H9 (cell line): ENCODE measurements around the gene SNX1. TPM values are rescaled to one million over a fixed set of nuclear protein-coding genes. Genes with fewer than 3 reads are reported as not detected.

ENCODE experiments used
- DNase-seq: peaks from one replicate; pipeline ENCODE4 v3.0.0-alpha.2; 2017
- H2AFZ ChIP-seq: one replicate; pipeline ENCODE4 v1.6.1; 2013; ENCODE audit warnings: mild to moderate bottlenecking, low read length, control low read depth, moderate library complexity
- H2AK5ac ChIP-seq: 2 replicates; pipeline ENCODE4 v1.6.1; 2013; ENCODE audit warnings: low read length, control low read depth, mixed read lengths; ENCODE audit not compliant: insufficient read length
- H2BK120ac ChIP-seq: one replicate; pipeline ENCODE4 v1.6.1; 2013; ENCODE audit warnings: low read depth, mild to moderate bottlenecking, low read length, control low read depth, inconsistent platforms; ENCODE audit not compliant: poor library complexity, severe bottlenecking
- H2BK12ac ChIP-seq: 2 replicates; pipeline ENCODE4 v1.6.1; 2013; ENCODE audit warnings: low read length, control low read depth, mixed read lengths, low read depth; ENCODE audit not compliant: insufficient read length
- H2BK15ac ChIP-seq: 2 replicates; pipeline ENCODE4 v1.6.1; 2013; ENCODE audit warnings: low read depth, low read length, control low read depth
- H2BK20ac ChIP-seq: one replicate; pipeline ENCODE4 v1.6.1; 2013; ENCODE audit warnings: low read depth, mild to moderate bottlenecking, low read length, control low read depth, inconsistent platforms; ENCODE audit not compliant: poor library complexity, severe bottlenecking
- H2BK5ac ChIP-seq: 2 replicates; pipeline ENCODE4 v1.6.1; 2013; ENCODE audit warnings: low read length, control low read depth, mixed read lengths; ENCODE audit not compliant: insufficient read length
- H3K14ac ChIP-seq: 2 replicates; pipeline ENCODE4 v1.6.1; 2013; ENCODE audit warnings: low read length, control low read depth; ENCODE audit not compliant: insufficient read depth
- H3K18ac ChIP-seq: 2 replicates; pipeline ENCODE4 v1.6.1; 2013; ENCODE audit warnings: low read depth, mild to moderate bottlenecking, mixed read lengths, low read length, control low read depth; ENCODE audit not compliant: insufficient read length
- H3K23ac ChIP-seq: 2 replicates; pipeline ENCODE4 v1.6.1; 2013; ENCODE audit warnings: low read length, control low read depth, mixed read lengths, low read depth; ENCODE audit not compliant: insufficient read length
- H3K23me2 ChIP-seq: 2 replicates; pipeline ENCODE4 v1.6.1; 2013; ENCODE audit warnings: low read depth, mild to moderate bottlenecking, mixed read lengths, low read length, control low read depth; ENCODE audit not compliant: insufficient read length, poor library complexity, severe bottlenecking
- H3K27ac ChIP-seq: 2 replicates; pipeline ENCODE4 v1.5.1; 2013; ENCODE audit warnings: low read length, control low read depth, mixed read lengths, low read depth; ENCODE audit not compliant: insufficient read length
- H3K27me3 ChIP-seq: 2 replicates; pipeline ENCODE4 v1.6.1; 2013; ENCODE audit warnings: low read length, control low read depth, inconsistent platforms; ENCODE audit not compliant: insufficient read depth
- H3K4ac ChIP-seq: 2 replicates; pipeline ENCODE4 v1.6.1; 2013; ENCODE audit warnings: low read depth, mild to moderate bottlenecking, control low read depth, inconsistent platforms, low read length, moderate library complexity
- H3K4me1 ChIP-seq: 2 replicates; pipeline ENCODE4 v1.6.1; 2013; ENCODE audit warnings: low read length, control low read depth, inconsistent platforms; ENCODE audit not compliant: insufficient read depth
- H3K4me2 ChIP-seq: 2 replicates; pipeline ENCODE4 v1.6.1; 2013; ENCODE audit warnings: low read length, control low read depth, mixed read lengths; ENCODE audit not compliant: insufficient read length, insufficient read depth
- H3K56ac ChIP-seq: 2 replicates; pipeline ENCODE4 v1.6.1; 2013; ENCODE audit warnings: low read depth, mild to moderate bottlenecking, mixed read lengths, low read length, control low read depth; ENCODE audit not compliant: insufficient read length
- H3K79me1 ChIP-seq: 2 replicates; pipeline ENCODE4 v1.6.1; 2013; ENCODE audit warnings: low read depth, mild to moderate bottlenecking, moderate library complexity, low read length, control low read depth, inconsistent platforms; ENCODE audit not compliant: insufficient read depth, poor library complexity, severe bottlenecking
- H3K79me2 ChIP-seq: 2 replicates; pipeline ENCODE4 v1.6.1; 2013; ENCODE audit warnings: low read length, control low read depth, inconsistent platforms; ENCODE audit not compliant: insufficient read depth
- H3K9ac ChIP-seq: 2 replicates; pipeline ENCODE4 v1.6.1; 2013; ENCODE audit warnings: low read length, control low read depth, mixed read lengths; ENCODE audit not compliant: insufficient read length; ENCODE audit errors: extremely low read depth
- H3K9me3 ChIP-seq: one replicate; pipeline ENCODE4 v1.6.1; 2013; ENCODE audit warnings: low read depth, low read length, inconsistent platforms; ENCODE audit not compliant: control insufficient read depth
- H3T11ph ChIP-seq: one replicate; pipeline ENCODE4 v1.6.1; 2013; ENCODE audit warnings: mild to moderate bottlenecking, low read length, control low read depth, inconsistent platforms
- H4K20me1 ChIP-seq: one replicate; pipeline ENCODE4 v1.6.1; 2013; ENCODE audit not compliant: control insufficient read depth, insufficient read length, insufficient read depth
- H4K5ac ChIP-seq: 2 replicates; pipeline ENCODE4 v1.6.1; 2013; ENCODE audit warnings: low read depth, mild to moderate bottlenecking, mixed read lengths, low read length, control low read depth; ENCODE audit not compliant: insufficient read length
- H4K8ac ChIP-seq: replicated peaks from 2 replicates; pipeline ENCODE4 v1.6.1; 2013; ENCODE audit warnings: low read length, control low read depth, mixed read lengths, low read depth; ENCODE audit not compliant: insufficient read length
- H4K91ac ChIP-seq: 2 replicates; pipeline ENCODE4 v1.6.1; 2013; ENCODE audit warnings: low read depth, mild to moderate bottlenecking, moderate library complexity, mixed read lengths, low read length, control low read depth; ENCODE audit not compliant: insufficient read length
- H3K27ac Mint-ChIP-seq, 3 experiments: 2 replicates in 2 of 3; 3 replicates in 1 of 3; pipeline ENCODE4 v1.8.0; 2020 to 2021; ENCODE audit warnings: mixed read lengths in 3 of 3, mild to moderate bottlenecking in 1 of 3, moderate library complexity in 1 of 3
- H3K27me3 Mint-ChIP-seq: 2 replicates; pipeline ENCODE4 v1.8.0; 2021; ENCODE audit warnings: low read depth, mild to moderate bottlenecking, moderate library complexity, mixed read lengths
- H3K36me3 Mint-ChIP-seq, 3 experiments: 2 replicates in 2 of 3; 3 replicates in 1 of 3; pipeline ENCODE4 v1.8.0; 2020 to 2021; ENCODE audit warnings: low read depth in 3 of 3, mixed read lengths in 3 of 3; ENCODE audit not compliant: insufficient read depth in 1 of 3
- H3K4me1 Mint-ChIP-seq, 2 experiments: 2 replicates each; pipeline ENCODE4 v1.8.0; 2020; ENCODE audit warnings: mixed read lengths in 2 of 2
- H3K4me3 Mint-ChIP-seq, 2 experiments: 2 replicates in 1 of 2; 3 replicates in 1 of 2; pipeline ENCODE4 v1.8.0; 2020 to 2021; ENCODE audit warnings: mild to moderate bottlenecking in 2 of 2, mixed read lengths in 2 of 2, moderate library complexity in 1 of 2
- H3K9me3 Mint-ChIP-seq, 2 experiments: 2 replicates in 1 of 2; 3 replicates in 1 of 2; pipeline ENCODE4 v1.8.0; 2020; ENCODE audit warnings: mild to moderate bottlenecking in 2 of 2, mixed read lengths in 2 of 2, moderate library complexity in 1 of 2
- CTCF ChIP-seq: fragments of 200-600 bp; sonication (generic); conservative IDR thresholded peaks from 3 replicates; pipeline ENCODE4 v1.8.0; 2021; ENCODE audit warnings: antibody characterized with exemption, mild to moderate bottlenecking
- WGBS: extraction: QIAGEN DNeasy Blood & Tissue Kit; methylation state at CpG from one replicate; pipeline ENCODE4 v1.1.7; 2013; ENCODE audit warnings: missing lambda C conversion rate, low lambda C conversion rate, mixed read lengths; ENCODE audit not compliant: insufficient read length; ENCODE audit errors: extremely low coverage; 5-methylcytosine and 5-hydroxymethylcytosine counted together
- total RNA-seq: library from RNA; stranded (reverse); gene quantifications from 2 replicates; pipeline ENCODE4 v1.2.1, GENCODE V29; 2021

SNX1 gene
- total RNA-seq, 1 experiment from 2014 or later: 58.8 TPM

GRCh38 chr15:64051407-64052259 lies 44.1 kb upstream of the SNX1 start:
- H3K27me3 Mint-ChIP-seq: peaks cover 24% of the 10 kb centered on the region
- no peaks in the 10 kb centered on the region for H3K9me3 Mint-ChIP-seq
- no peaks in the 10 kb centered on the region for H4K20me1 ChIP-seq
- H3T11ph ChIP-seq: no peak overlapping the region
- H3K79me2 ChIP-seq: no peaks in the 10 kb centered on the region
- H2BK12ac ChIP-seq: no peak overlapping the region
- H3K9me3 ChIP-seq: no peaks in the 10 kb centered on the region
- H3K27me3 ChIP-seq: peaks cover 3% of the 10 kb centered on the region; the same call in 1 of the 2 replicates
- no peak overlapping the region for H3K4me2 ChIP-seq
- no peak overlapping the region for H2BK5ac ChIP-seq
- no peak overlapping the region for H2BK120ac ChIP-seq
- H3K14ac ChIP-seq: no peak overlapping the region
- no peak overlapping the region for H2AFZ ChIP-seq
- H3K36me3 Mint-ChIP-seq: no peaks in the 10 kb centered on the region
- no peak overlapping the region for H3K27ac ChIP-seq
- no peak overlapping the region for H2BK20ac ChIP-seq
- H3K56ac ChIP-seq: no peak overlapping the region
- H3K23me2 ChIP-seq: peaks cover 3% of the 10 kb centered on the region
- no peaks in the 10 kb centered on the region for H3K4me1 ChIP-seq
- H3K9ac ChIP-seq: no peak overlapping the region
- DNase-seq: no peak
- no peak for TF ChIP-seq CTCF
- H3K18ac ChIP-seq: no peak overlapping the region
- no CpG with 5 or more reads among the region's 6 CpGs for WGBS
- H3K4me1 Mint-ChIP-seq: peaks cover 4 to 10% of the 10 kb centered on the region in 2 experiments
- no peak overlapping the region for H3K27ac Mint-ChIP-seq
- no peak overlapping the region for H3K4ac ChIP-seq
- no peak overlapping the region for H4K8ac ChIP-seq
- H4K5ac ChIP-seq: no peak overlapping the region
- H3K79me1 ChIP-seq: no peaks in the 10 kb centered on the region
- H2AK5ac ChIP-seq: no peak overlapping the region
- H3K23ac ChIP-seq: no peak overlapping the region
- H2BK15ac ChIP-seq: no peak overlapping the region
- H4K91ac ChIP-seq: no peak overlapping the region
- H3K4me3 Mint-ChIP-seq: no peak overlapping the region
